ENCODE results near the gene HDAC11. TPM values are rescaled to one million over a fixed set of nuclear protein-coding genes. Genes with fewer than 3 reads are reported as not detected.

HDAC11 gene
- total and polyA plus RNA-seq, 10 of the 15 experiments (the other 5 are each of a cell fraction or from before 2014, with no cell fraction given), result 0.04 to 0.76 (median 0.22) TPM; not detected in 1

- TF ChIP-seq ZNF592 (IDR thresholded peaks at IDR 0.05) (no peak), SIN3A (IDR thresholded peaks at IDR 0.05; ENCODE audit: low read depth, low read length) (no peak), ETV6 (conservative IDR thresholded peaks at IDR 0.05 in 1 of 2, IDR thresholded peaks at IDR 0.05 in 1 of 2; ENCODE audit: borderline replicate concordance in 1 of 2, low read depth in 1 of 2) (no peak), KLF5 (IDR thresholded peaks at IDR 0.05; ENCODE audit: partially characterized antibody) (no peak), ESRRA (IDR thresholded peaks at IDR 0.05; ENCODE audit: low read length) (no peak), SREBF2 (IDR thresholded peaks at IDR 0.05; ENCODE audit: low read length) (no peak), RCOR1 (conservative IDR thresholded peaks at IDR 0.05; ENCODE audit: low read depth, low read length) (no peak), RFX5 (IDR thresholded peaks at IDR 0.05; ENCODE audit: low read depth, low read length) (no peak), NFYA (IDR thresholded peaks at IDR 0.05; ENCODE audit: borderline replicate concordance, low read depth, low read length) (no peak)
Observed at GRCh38 chr3:13525827-13526625, 45.9 kb downstream of the HDAC11 start (continued).
